HG02678 (cell line): Measurements from ENCODE around the gene RTP1.
"Not testable (repeated sequence)": the region's sequence is repeated elsewhere in the genome, so short reads cannot be mapped to it uniquely, and the experiment has no call there.

Source experiments
- ATAC-seq: cut with Tn5 transposase; IDR thresholded peaks from one replicate; pipeline ENCODE4 v1.9.1; 2021; ENCODE audit warnings: mild to moderate bottlenecking, moderate library complexity; ENCODE audit not compliant: unreplicated experiment

RTP1 gene

GRCh38 chr3:187197335-187197649 lies at the start of gene RTP1:
Gene RTP1, plus strand, starts transcription at chr3:187197486. Its CDS starts 30 bp downstream, at chr3:187197516.
- ATAC-seq: no peak

GRCh38 chr3:187150186-187150585 lies 47.1 kb upstream of the RTP1 start:
- ATAC-seq: no peak

- no peak for ATAC-seq
These were observed 46.7 kb upstream of the RTP1 start for GRCh38 chr3:187150599-187150998.

- ATAC-seq: no peak
These were observed 35.7 kb upstream of the RTP1 start for GRCh38 chr3:187161556-187161955.

GRCh38 chr3:187162265-187162953 lies 34.9 kb upstream of the RTP1 start:
- ATAC-seq: no peak

- no peak for ATAC-seq
These were observed 32.1 kb upstream of the RTP1 start for GRCh38 chr3:187165144-187165543.

GRCh38 chr3:187166750-187167149 lies 30.5 kb upstream of the RTP1 start:
- no peak for ATAC-seq

GRCh38 chr3:187167777-187168176 lies 29.5 kb upstream of the RTP1 start:
- no peak for ATAC-seq

GRCh38 chr3:187169231-187169960 lies 27.9 kb upstream of the RTP1 start:
- ATAC-seq: no peak

GRCh38 chr3:187170911-187171310 lies 26.4 kb upstream of the RTP1 start:
- ATAC-seq: not testable (repeated sequence)

- no peak for ATAC-seq
These were observed 24.4 kb upstream of the RTP1 start for GRCh38 chr3:187172929-187173328.

- ATAC-seq: no peak
These were observed 15.7 kb upstream of the RTP1 start for GRCh38 chr3:187181454-187182170.

- ATAC-seq: peak; percentile 54
These were observed 13.9 kb upstream of the RTP1 start for GRCh38 chr3:187183210-187183862.

- no peak for ATAC-seq
These were observed 13.4 kb upstream of the RTP1 start for GRCh38 chr3:187183903-187184302.

GRCh38 chr3:187185759-187186158 lies 11.5 kb upstream of the RTP1 start:
- ATAC-seq: no peak

GRCh38 chr3:187186375-187186774 lies 10.9 kb upstream of the RTP1 start:
- no peak for ATAC-seq

- no peak for ATAC-seq
These were observed 10.4 kb upstream of the RTP1 start for GRCh38 chr3:187186801-187187421.

- ATAC-seq: no peak
These were observed 8.4 kb upstream of the RTP1 start for GRCh38 chr3:187188931-187189330.

GRCh38 chr3:187191271-187191670 lies 6.0 kb upstream of the RTP1 start:
- no peak for ATAC-seq

- no peak for ATAC-seq
These were observed 4.1 kb upstream of the RTP1 start for GRCh38 chr3:187193181-187193580.
